SK-N-SH treated with all-trans-retinoic acid at 6 μM for 48 hours (cell line): ENCODE results near the gene KRTAP19-5.
"Not testable (repeated sequence)": the region's sequence is repeated elsewhere in the genome, so short reads cannot be mapped to it uniquely, and the experiment has no call there.

Source experiments
- ATAC-seq: fragments of 200-7000 bp; cut with Tn5 transposase; 3 replicates; pipeline ENCODE4 v1.9.1; 2020; ENCODE audit warnings: mild to moderate bottlenecking, moderate library complexity
- ARNTL ChIP-seq: fragments of 450-650 bp; formaldehyde crosslinking; IDR thresholded peaks from 2 replicates; pipeline ENCODE4 v1.5.0; 2020; ENCODE audit warnings: low read depth, mild to moderate bottlenecking, moderate library complexity, borderline replicate concordance
- BACH2 ChIP-seq: fragments of 250-450 bp; sonication (Bioruptor Pico); IDR thresholded peaks from 2 replicates; pipeline ENCODE4 v1.9.0; 2021; ENCODE audit warnings: mild to moderate bottlenecking, borderline replicate concordance
- CREB5 ChIP-seq: fragments of 250-450 bp; sonication (Bioruptor Pico); IDR thresholded peaks from 2 replicates; pipeline ENCODE4 v1.5.1; 2020; ENCODE audit warnings: low read depth, mild to moderate bottlenecking, moderate library complexity
- CSRNP3 ChIP-seq: fragments of 250-450 bp; sonication (Bioruptor Pico); IDR thresholded peaks from 2 replicates; pipeline ENCODE4 v1.5.1; 2021; ENCODE audit warnings: mild to moderate bottlenecking, moderate library complexity
- ESRRG ChIP-seq: fragments of 250-450 bp; sonication (Bioruptor Pico); IDR thresholded peaks from 2 replicates; pipeline ENCODE4 v1.6.1; 2021; ENCODE audit warnings: mild to moderate bottlenecking
- GLIS3 ChIP-seq: fragments of 250-450 bp; sonication (Bioruptor Pico); IDR thresholded peaks from 2 replicates; pipeline ENCODE4 v1.5.0; 2020; ENCODE audit warnings: mild to moderate bottlenecking, moderate library complexity
- OSR1 ChIP-seq: fragments of 250-450 bp; sonication (Bioruptor Pico); IDR thresholded peaks from 2 replicates; pipeline ENCODE4 v1.8.0; 2022; ENCODE audit warnings: moderate library complexity, mild to moderate bottlenecking, inconsistent platforms
- PATZ1 ChIP-seq: fragments of 250-450 bp; sonication (Bioruptor Pico); IDR thresholded peaks from 2 replicates; pipeline ENCODE4 v1.8.0; 2020; ENCODE audit warnings: mild to moderate bottlenecking, moderate library complexity, borderline replicate concordance
- POU6F1 ChIP-seq: fragments of 250-450 bp; sonication (Bioruptor Pico); IDR thresholded peaks from 2 replicates; pipeline ENCODE4 v1.8.0; 2021; ENCODE audit warnings: low read depth, mild to moderate bottlenecking, moderate library complexity, borderline replicate concordance
- RARB ChIP-seq: fragments of 250-450 bp; sonication (Bioruptor Pico); IDR thresholded peaks from 2 replicates; pipeline ENCODE4 v1.8.0; 2021; ENCODE audit warnings: mild to moderate bottlenecking, moderate library complexity
- SNAI2 ChIP-seq: fragments of 250-450 bp; sonication (Bioruptor Pico); IDR thresholded peaks from 2 replicates; pipeline ENCODE4 v1.5.0; 2020; ENCODE audit warnings: mild to moderate bottlenecking, moderate library complexity
- TCF4 ChIP-seq: fragments of 250-450 bp; sonication (Bioruptor Pico); IDR thresholded peaks from 2 replicates; pipeline ENCODE4 v1.8.0; 2021; ENCODE audit warnings: mild to moderate bottlenecking, moderate library complexity, borderline replicate concordance
- TOX ChIP-seq: fragments of 250-450 bp; sonication (Bioruptor Pico); IDR thresholded peaks from 2 replicates; pipeline ENCODE4 v1.8.0; 2021; ENCODE audit warnings: mild to moderate bottlenecking, moderate library complexity, borderline replicate concordance
- ZC3H10 ChIP-seq: fragments of 250-450 bp; sonication (Bioruptor Pico); IDR thresholded peaks from 2 replicates; pipeline ENCODE4 v1.5.1; 2021; ENCODE audit warnings: mild to moderate bottlenecking, moderate library complexity
- ZFP3 ChIP-seq: fragments of 250-450 bp; sonication (Bioruptor Pico); IDR thresholded peaks from 2 replicates; pipeline ENCODE4 v1.5.0; 2020; ENCODE audit warnings: mild to moderate bottlenecking, moderate library complexity
- ZFP30 ChIP-seq: fragments of 450-650 bp; formaldehyde crosslinking; IDR thresholded peaks from 2 replicates; pipeline ENCODE4 v1.5.0; 2022; ENCODE audit warnings: mild to moderate bottlenecking, moderate library complexity
- ZNF565 ChIP-seq: fragments of 450-650 bp; formaldehyde crosslinking; conservative IDR thresholded peaks from 2 replicates; pipeline ENCODE4 v1.5.0; 2020; ENCODE audit warnings: low read depth, mild to moderate bottlenecking, moderate library complexity
- ZNF70 ChIP-seq: fragments of 450-650 bp; formaldehyde crosslinking; IDR thresholded peaks from 2 replicates; pipeline ENCODE4 v1.5.0; 2020; ENCODE audit warnings: mild to moderate bottlenecking, moderate library complexity
- ZNF8 ChIP-seq: fragments of 450-650 bp; formaldehyde crosslinking; IDR thresholded peaks from 2 replicates; pipeline ENCODE4 v1.5.0; 2020; ENCODE audit warnings: mild to moderate bottlenecking, moderate library complexity
- TF ChIP-seq, protein P1 (sequence below): fragments of 250-450 bp; sonication (Bioruptor Pico); IDR thresholded peaks from 2 replicates; pipeline ENCODE4 v1.5.0; 2020; ENCODE audit warnings: mild to moderate bottlenecking, moderate library complexity

Gene KRTAP19-5

DNA sequence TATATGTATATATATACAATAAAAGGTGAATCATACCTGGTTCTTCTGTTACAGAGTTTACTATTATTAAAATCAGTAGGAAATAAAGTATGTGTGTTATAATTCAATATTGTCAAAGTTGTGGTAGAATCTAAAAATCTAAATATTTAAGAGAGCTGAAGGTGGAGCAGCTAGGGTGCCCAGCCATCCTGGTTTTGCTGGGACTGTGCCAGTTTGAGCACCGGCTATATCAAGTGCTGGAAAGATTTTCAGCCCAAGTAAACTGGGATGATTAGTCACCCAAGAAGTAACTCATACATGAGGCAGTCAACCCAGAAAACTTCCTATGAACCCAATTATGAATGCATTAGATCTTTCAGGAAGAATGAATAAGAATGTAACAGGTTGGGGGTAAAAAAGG lies 16.9 kb upstream of the KRTAP19-5 start:
- ATAC-seq: no peak
- TF ChIP-seq GLIS3 (CRISPR knock-in tag) (no peak), OSR1 (CRISPR knock-in tag) (no peak), SNAI2 (no peak)
- TF ChIP-seq, all 23 proteins: peak for 0

DNA sequence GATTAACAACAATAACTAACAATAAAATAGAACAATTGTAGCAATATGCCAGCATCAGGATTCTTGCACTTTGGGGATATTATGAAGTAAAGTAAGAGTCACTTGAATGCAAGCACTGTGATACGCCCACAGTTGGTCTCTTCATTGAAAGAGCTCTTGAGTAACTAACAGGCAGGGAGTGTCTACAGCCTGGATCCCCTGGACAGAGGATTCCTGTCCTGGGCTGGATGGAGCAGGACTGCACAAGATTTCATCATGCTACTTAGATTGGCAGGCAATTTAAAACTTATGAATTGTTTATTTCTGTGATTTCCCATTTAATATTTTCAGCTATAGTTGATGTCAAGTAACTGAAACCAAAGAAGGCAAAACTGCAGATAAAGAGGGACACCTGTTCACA lies 13.7 kb upstream of the KRTAP19-5 start:
- no peak for ATAC-seq

GRCh38 chr21:30505621-30506205 lies 3.8 kb upstream of the KRTAP19-5 start:
- not testable (repeated sequence) for ATAC-seq

More for the DNA sequence above, 13.7 kb upstream of the KRTAP19-5 start:
- TF ChIP-seq ZNF565 (CRISPR knock-in tag) (no peak), TOX (CRISPR knock-in tag) (no peak), ZFP3 (CRISPR knock-in tag) (no peak), CSRNP3 (CRISPR knock-in tag) (no peak), POU6F1 (CRISPR knock-in tag) (no peak), ZFP30 (no peak), CREB5 (CRISPR knock-in tag) (no peak), ESRRG (no peak), ARNTL (no peak), OSR1 (CRISPR knock-in tag) (no peak), BACH2 (no peak)
- TF ChIP-seq, protein P1, sequence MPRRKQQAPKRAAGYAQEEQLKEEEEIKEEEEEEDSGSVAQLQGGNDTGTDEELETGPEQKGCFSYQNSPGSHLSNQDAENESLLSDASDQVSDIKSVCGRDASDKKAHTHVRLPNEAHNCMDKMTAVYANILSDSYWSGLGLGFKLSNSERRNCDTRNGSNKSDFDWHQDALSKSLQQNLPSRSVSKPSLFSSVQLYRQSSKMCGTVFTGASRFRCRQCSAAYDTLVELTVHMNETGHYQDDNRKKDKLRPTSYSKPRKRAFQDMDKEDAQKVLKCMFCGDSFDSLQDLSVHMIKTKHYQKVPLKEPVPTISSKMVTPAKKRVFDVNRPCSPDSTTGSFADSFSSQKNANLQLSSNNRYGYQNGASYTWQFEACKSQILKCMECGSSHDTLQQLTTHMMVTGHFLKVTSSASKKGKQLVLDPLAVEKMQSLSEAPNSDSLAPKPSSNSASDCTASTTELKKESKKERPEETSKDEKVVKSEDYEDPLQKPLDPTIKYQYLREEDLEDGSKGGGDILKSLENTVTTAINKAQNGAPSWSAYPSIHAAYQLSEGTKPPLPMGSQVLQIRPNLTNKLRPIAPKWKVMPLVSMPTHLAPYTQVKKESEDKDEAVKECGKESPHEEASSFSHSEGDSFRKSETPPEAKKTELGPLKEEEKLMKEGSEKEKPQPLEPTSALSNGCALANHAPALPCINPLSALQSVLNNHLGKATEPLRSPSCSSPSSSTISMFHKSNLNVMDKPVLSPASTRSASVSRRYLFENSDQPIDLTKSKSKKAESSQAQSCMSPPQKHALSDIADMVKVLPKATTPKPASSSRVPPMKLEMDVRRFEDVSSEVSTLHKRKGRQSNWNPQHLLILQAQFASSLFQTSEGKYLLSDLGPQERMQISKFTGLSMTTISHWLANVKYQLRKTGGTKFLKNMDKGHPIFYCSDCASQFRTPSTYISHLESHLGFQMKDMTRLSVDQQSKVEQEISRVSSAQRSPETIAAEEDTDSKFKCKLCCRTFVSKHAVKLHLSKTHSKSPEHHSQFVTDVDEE (CRISPR knock-in tag): no peak

GRCh38 chr21:30497065-30497464 lies 4.9 kb downstream of the KRTAP19-5 start, which contains the start of gene KRTAP19-4:
Gene KRTAP19-4 (minus strand): TSS chr21:30497165. CDS start chr21:30497110, 55 bp downstream.
- TF ChIP-seq TOX (CRISPR knock-in tag): no peak
- TF ChIP-seq ZFP30: no peak
- TF ChIP-seq CREB5 (CRISPR knock-in tag): no peak
- no peak for TF ChIP-seq ARNTL
- TF ChIP-seq TCF4 (CRISPR knock-in tag): no peak
- TF ChIP-seq PATZ1 (CRISPR knock-in tag): no peak
- no peak for TF ChIP-seq ZNF8 (CRISPR knock-in tag)
- TF ChIP-seq RARB (CRISPR knock-in tag): no peak
- TF ChIP-seq ZNF70 (CRISPR knock-in tag): no peak
- TF ChIP-seq SNAI2: no peak
- no peak for TF ChIP-seq ZFP3 (CRISPR knock-in tag)
- TF ChIP-seq GLIS3 (CRISPR knock-in tag): no peak
- TF ChIP-seq ESRRG: no peak
- TF ChIP-seq ZC3H10 (CRISPR knock-in tag): no peak
- TF ChIP-seq, protein P1 (CRISPR knock-in tag): no peak
- ATAC-seq: no peak
